Mesendoderm (in vitro differentiated cells): ENCODE measurements around the gene TATDN3.

Experiments used
- DNase-seq: peaks from one replicate; pipeline ENCODE4 v3.0.0; 2013
- H2AK5ac ChIP-seq: 2 replicates; pipeline ENCODE4 v1.6.1; 2013; ENCODE audit warnings: low read length, inconsistent platforms
- H2BK120ac ChIP-seq: 2 replicates; pipeline ENCODE4 v1.6.1; 2013; ENCODE audit warnings: low read depth, mild to moderate bottlenecking, low read length, moderate library complexity, mixed read lengths
- H2BK15ac ChIP-seq: replicated peaks from 2 replicates; pipeline ENCODE4 v1.6.1; 2013; ENCODE audit warnings: low read depth, mild to moderate bottlenecking, moderate library complexity
- H2BK5ac ChIP-seq: 2 replicates; pipeline ENCODE4 v1.6.1; 2013; ENCODE audit warnings: low read length, inconsistent platforms
- H3K18ac ChIP-seq: 2 replicates; pipeline ENCODE4 v1.6.1; 2013; ENCODE audit warnings: mild to moderate bottlenecking, low read length, mixed read lengths
- H3K23ac ChIP-seq: one replicate; pipeline ENCODE4 v1.6.1; 2013; ENCODE audit warnings: low read length
- H3K27ac ChIP-seq: 2 replicates; pipeline ENCODE4 v1.5.1; 2013; ENCODE audit warnings: low read depth, mild to moderate bottlenecking, inconsistent platforms, low read length, moderate library complexity
- H3K27me3 ChIP-seq: 2 replicates; pipeline ENCODE4 v1.6.1; 2013; ENCODE audit warnings: low read length, control low read depth, mild to moderate bottlenecking, inconsistent platforms; ENCODE audit not compliant: insufficient read depth, poor library complexity
- H3K36me3 ChIP-seq: 2 replicates; pipeline ENCODE4 v1.6.1; 2013; ENCODE audit warnings: low read length, inconsistent platforms; ENCODE audit not compliant: control insufficient read depth, insufficient read depth
- H3K4ac ChIP-seq: one replicate; pipeline ENCODE4 v1.6.1; 2013; ENCODE audit warnings: low read depth, mild to moderate bottlenecking, low read length, moderate library complexity
- H3K4me1 ChIP-seq: 2 replicates; pipeline ENCODE4 v1.6.1; 2013; ENCODE audit warnings: low read depth, low read length, inconsistent platforms; ENCODE audit not compliant: control insufficient read depth
- H3K4me2 ChIP-seq: 2 replicates; pipeline ENCODE4 v1.6.1; 2013; ENCODE audit warnings: low read length
- H3K4me3 ChIP-seq: 2 replicates; pipeline ENCODE4 v1.5.1; 2013; ENCODE audit warnings: mild to moderate bottlenecking, low read length
- H3K56ac ChIP-seq: one replicate; pipeline ENCODE4 v1.6.1; 2013; ENCODE audit warnings: low read length
- H3K79me1 ChIP-seq: 2 replicates; pipeline ENCODE4 v1.6.1; 2013; ENCODE audit warnings: low read length, inconsistent platforms
- H3K79me2 ChIP-seq: 2 replicates; pipeline ENCODE4 v1.6.1; 2013; ENCODE audit warnings: mild to moderate bottlenecking, low read length; ENCODE audit not compliant: control insufficient read depth, insufficient read depth
- H3K9ac ChIP-seq: 2 replicates; pipeline ENCODE4 v1.6.1; 2013; ENCODE audit warnings: low read length, inconsistent platforms
- H4K5ac ChIP-seq: one replicate; pipeline ENCODE4 v1.6.1; 2013; ENCODE audit warnings: low read length
- H4K8ac ChIP-seq: one replicate; pipeline ENCODE4 v1.6.1; 2013; ENCODE audit warnings: low read depth, mild to moderate bottlenecking, control low read depth, low read length, moderate library complexity
- WGBS: extraction: QIAGEN DNeasy Blood & Tissue Kit; methylation state at CpG from one replicate; pipeline ENCODE4 v1.1.7; 2013; ENCODE audit warnings: low lambda C conversion rate, missing lambda C conversion rate; ENCODE audit not compliant: insufficient coverage; ENCODE audit errors: extremely low coverage; 5-methylcytosine and 5-hydroxymethylcytosine counted together

TATDN3 gene

GRCh38 chr1:212791261-212791675 is 426 bp upstream of the TATDN3 start:
- H3K36me3 ChIP-seq = no peaks in the 10 kb centered on the region
- H3K79me2 ChIP-seq = peaks cover 5% of the 10 kb centered on the region
- no peak overlapping the region for H4K8ac ChIP-seq
- H2BK5ac ChIP-seq = peak overlapping the region; percentile 54
- no peak for DNase-seq
- H3K9ac ChIP-seq = peak overlapping the region; percentile 90
- H3K18ac ChIP-seq = peak overlapping the region; percentile 15
- H3K4me3 ChIP-seq = peak overlapping the region; percentile 97
- peak overlapping the region; percentile 96 for H3K56ac ChIP-seq
- no peak overlapping the region for H2BK120ac ChIP-seq
- H2AK5ac ChIP-seq = no peak overlapping the region
- WGBS = no CpG with 5 or more reads among the region's 22 CpGs
- H3K27ac ChIP-seq = no peak overlapping the region
- H3K4me1 ChIP-seq = no peaks in the 10 kb centered on the region
- H3K27me3 ChIP-seq = no peaks in the 10 kb centered on the region
- H3K23ac ChIP-seq = no peak overlapping the region
- H3K4me2 ChIP-seq = peak overlapping the region; percentile 68
- no peaks in the 10 kb centered on the region for H3K79me1 ChIP-seq
- peak overlapping the region; percentile 41 for H3K4ac ChIP-seq
- no peak overlapping the region for H4K5ac ChIP-seq
- H2BK15ac ChIP-seq = no peak overlapping the region

- peak overlapping the region; percentile 90 for H3K9ac ChIP-seq
- H3K18ac ChIP-seq = no peak overlapping the region
- no peak overlapping the region for H3K23ac ChIP-seq
- H2AK5ac ChIP-seq = no peak overlapping the region
- peak overlapping the region; percentile 96 for H3K56ac ChIP-seq
- H3K79me1 ChIP-seq = no peaks in the 10 kb centered on the region
- peak overlapping the region; percentile 49 for H3K27ac ChIP-seq
- H3K4me1 ChIP-seq = no peaks in the 10 kb centered on the region
- H3K36me3 ChIP-seq = no peaks in the 10 kb centered on the region
- H2BK120ac ChIP-seq = no peak overlapping the region
- peak overlapping the region; percentile 87 for H3K4me3 ChIP-seq
- peaks cover 5% of the 10 kb centered on the region for H3K79me2 ChIP-seq
- H3K4me2 ChIP-seq = peak overlapping the region; percentile 74
- H4K5ac ChIP-seq = peak overlapping the region; percentile 89
- peak overlapping the region; percentile 71 for H3K4ac ChIP-seq
- no peak for DNase-seq
- no peak overlapping the region for H2BK5ac ChIP-seq
- H2BK15ac ChIP-seq = no peak overlapping the region
- no peak overlapping the region for H4K8ac ChIP-seq
- no peaks in the 10 kb centered on the region for H3K27me3 ChIP-seq
- no CpG with 5 or more reads among the region's 16 CpGs for WGBS
Measured at GRCh38 chr1:212792396-212792908, 758 bp downstream of the TATDN3 start.

- Histone ChIP-seq H4K5ac (no peak overlapping the region), H3K23ac (no peak overlapping the region), H3K56ac (no peak overlapping the region), H3K4me1 (no peaks in the 10 kb centered on the region), H3K4me2 (no peak overlapping the region), H3K18ac (peak overlapping the region; percentile 1), H3K4ac (no peak overlapping the region), H3K9ac (no peak overlapping the region), H3K4me3 (no peak overlapping the region), H3K27me3 (no peaks in the 10 kb centered on the region), H3K27ac (no peak overlapping the region), H2BK15ac (no peak overlapping the region), H2BK120ac (no peak overlapping the region), H4K8ac (no peak overlapping the region), H3K79me1 (no peaks in the 10 kb centered on the region), H3K79me2 (peaks cover 5% of the 10 kb centered on the region), H3K36me3 (no peaks in the 10 kb centered on the region), H2BK5ac (no peak overlapping the region), H2AK5ac (no peak overlapping the region)
- no CpG with 5 or more reads among the region's 1 CpG for WGBS
- DNase-seq = no peak
Measured at GRCh38 chr1:212794561-212795014, 2.9 kb downstream of the TATDN3 start.

- no peak for DNase-seq
- Histone ChIP-seq H3K27ac (no peak overlapping the region), H3K56ac (no peak overlapping the region), H2BK15ac (no peak overlapping the region), H4K8ac (no peak overlapping the region), H3K36me3 (no peaks in the 10 kb centered on the region), H3K18ac (no peak overlapping the region), H3K4me2 (no peak overlapping the region), H3K27me3 (no peaks in the 10 kb centered on the region), H3K4me3 (no peak overlapping the region), H2AK5ac (no peak overlapping the region), H4K5ac (no peak overlapping the region), H3K79me2 (no peaks in the 10 kb centered on the region), H2BK120ac (no peak overlapping the region), H3K79me1 (no peaks in the 10 kb centered on the region), H3K4ac (no peak overlapping the region), H3K23ac (no peak overlapping the region), H3K9ac (no peak overlapping the region), H2BK5ac (no peak overlapping the region), H3K4me1 (no peaks in the 10 kb centered on the region)
- WGBS = no CpG with 5 or more reads among the region's 3 CpGs
Measured at GRCh38 chr1:212797681-212798080, 6.0 kb downstream of the TATDN3 start.

GRCh38 chr1:212805767-212806166 is 14.1 kb downstream of the TATDN3 start:
- H3K36me3 ChIP-seq = no peaks in the 10 kb centered on the region
- H3K79me1 ChIP-seq = no peaks in the 10 kb centered on the region
- H2AK5ac ChIP-seq = no peak overlapping the region
- H2BK120ac ChIP-seq = no peak overlapping the region
- no peak overlapping the region for H2BK5ac ChIP-seq
- no peak overlapping the region for H3K4me3 ChIP-seq
- H3K4ac ChIP-seq = no peak overlapping the region
- H4K5ac ChIP-seq = no peak overlapping the region
- no peaks in the 10 kb centered on the region for H3K27me3 ChIP-seq
- H2BK15ac ChIP-seq = no peak overlapping the region
- H3K4me2 ChIP-seq = no peak overlapping the region
- no peak overlapping the region for H3K23ac ChIP-seq
- DNase-seq = no peak
- no peak overlapping the region for H3K18ac ChIP-seq
- no CpG with 5 or more reads among the region's 3 CpGs for WGBS
- no peak overlapping the region for H3K9ac ChIP-seq
- H4K8ac ChIP-seq = no peak overlapping the region
- H3K4me1 ChIP-seq = no peaks in the 10 kb centered on the region
- H3K27ac ChIP-seq = no peak overlapping the region
- H3K79me2 ChIP-seq = no peaks in the 10 kb centered on the region
- no peak overlapping the region for H3K56ac ChIP-seq
